ENCODE measurements around the gene RBM33.

RBM33 gene

DNA sequence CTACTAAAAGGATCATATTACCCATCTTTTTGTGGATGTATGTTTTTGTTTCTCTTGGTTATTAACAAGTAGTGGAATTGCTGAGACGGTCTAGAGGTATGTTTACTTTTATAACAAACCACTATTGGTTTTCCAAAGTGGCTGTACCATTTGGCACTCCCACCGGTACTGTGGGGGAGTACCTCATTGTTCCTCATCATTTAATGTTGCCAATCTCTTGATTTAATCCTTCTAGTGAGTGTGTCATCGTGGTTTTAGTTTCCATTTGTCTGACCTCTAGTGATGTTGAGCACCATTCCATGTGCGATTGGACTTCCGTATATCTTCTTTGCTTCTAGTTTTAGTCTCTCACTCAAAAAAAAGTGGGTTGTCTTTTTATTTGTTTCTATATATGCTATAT is 50.4 kb downstream of the RBM33 start:
- POLR2A ChIA-PET, result no interaction called here
- TF ChIP-seq SP1 (IDR thresholded peaks at IDR 0.05), result no peak
- TF ChIP-seq TARDBP (IDR thresholded peaks at IDR 0.05), result no peak
- no peak for TF ChIP-seq ARNT (IDR thresholded peaks at IDR 0.05)
- no peak for TF ChIP-seq FOXA1 (IDR thresholded peaks at IDR 0.05)
- TF ChIP-seq, protein P1, sequence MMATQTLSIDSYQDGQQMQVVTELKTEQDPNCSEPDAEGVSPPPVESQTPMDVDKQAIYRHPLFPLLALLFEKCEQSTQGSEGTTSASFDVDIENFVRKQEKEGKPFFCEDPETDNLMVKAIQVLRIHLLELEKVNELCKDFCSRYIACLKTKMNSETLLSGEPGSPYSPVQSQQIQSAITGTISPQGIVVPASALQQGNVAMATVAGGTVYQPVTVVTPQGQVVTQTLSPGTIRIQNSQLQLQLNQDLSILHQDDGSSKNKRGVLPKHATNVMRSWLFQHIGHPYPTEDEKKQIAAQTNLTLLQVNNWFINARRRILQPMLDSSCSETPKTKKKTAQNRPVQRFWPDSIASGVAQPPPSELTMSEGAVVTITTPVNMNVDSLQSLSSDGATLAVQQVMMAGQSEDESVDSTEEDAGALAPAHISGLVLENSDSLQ (IDR thresholded peaks at IDR 0.05), result no peak
- no peak for TF ChIP-seq FOXK2 (IDR thresholded peaks at IDR 0.05)
- TF ChIP-seq HDGF (IDR thresholded peaks at IDR 0.05; ENCODE audit: borderline replicate concordance), result no peak
- DNase-seq (ENCODE audit: extremely low spot score), result no peak
- CTCF ChIA-PET, result no interaction called here

DNA sequence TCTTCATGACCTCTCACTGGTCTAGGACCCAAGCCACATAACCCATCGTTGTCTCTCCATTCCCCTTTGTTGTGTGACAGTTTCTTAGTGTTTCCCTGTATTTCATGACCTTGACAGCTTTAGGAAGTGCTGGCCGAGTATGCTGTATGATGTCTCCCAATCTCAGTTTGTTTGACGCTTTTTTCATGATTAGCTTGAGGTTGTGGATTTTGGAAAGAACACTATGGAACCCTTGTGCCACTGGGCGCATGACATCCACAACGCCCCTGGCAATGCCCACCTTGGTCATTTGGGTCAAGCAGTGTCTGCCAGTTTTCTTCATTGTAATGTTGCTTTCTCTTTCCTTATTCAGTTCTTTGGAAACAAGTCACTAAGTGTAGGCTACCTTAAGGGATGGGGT is 52.3 kb downstream of the RBM33 start:
- TF ChIP-seq FOXK2 (IDR thresholded peaks at IDR 0.05) (no peak), ARNT (IDR thresholded peaks at IDR 0.05) (no peak), ELF4 (IDR thresholded peaks at IDR 0.05) (no peak), FOXM1 (IDR thresholded peaks at IDR 0.05; ENCODE audit: borderline replicate concordance) (no peak), SUZ12 (IDR thresholded peaks at IDR 0.05) (no peak), SP1 (IDR thresholded peaks at IDR 0.05) (no peak)
- ChIA-PET POLR2A (no interaction called here), CTCF (no interaction called here)

DNA sequence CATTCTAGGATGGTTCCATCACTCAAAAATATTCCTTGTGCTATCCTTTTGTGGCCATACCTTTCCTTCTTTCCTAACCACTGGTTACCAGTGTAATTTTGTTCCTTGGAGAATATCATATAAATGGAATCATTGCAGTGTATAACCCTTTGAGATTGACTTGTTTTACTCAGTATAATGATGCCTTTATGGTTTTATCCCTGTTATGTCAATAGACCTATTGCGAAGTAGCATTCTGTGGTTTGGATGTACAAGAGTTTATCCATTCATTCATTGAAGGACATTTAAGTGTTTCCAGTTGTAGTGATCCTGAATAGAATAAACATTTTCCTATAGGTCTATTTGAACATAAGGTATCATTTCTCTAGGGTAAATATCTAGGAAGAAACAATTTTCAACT is 54.2 kb downstream of the RBM33 start:
- TF ChIP-seq NFRKB (IDR thresholded peaks at IDR 0.05), result no peak
- no peak for TF ChIP-seq CTBP1 (IDR thresholded peaks at IDR 0.05; ENCODE audit: borderline replicate concordance)
- TF ChIP-seq ARNT (IDR thresholded peaks at IDR 0.05), result no peak
- TF ChIP-seq TARDBP (IDR thresholded peaks at IDR 0.05), result no peak
- TF ChIP-seq, protein P1 (IDR thresholded peaks at IDR 0.05), result no peak
- TF ChIP-seq FOXK2 (IDR thresholded peaks at IDR 0.05), result no peak
- TF ChIP-seq HDGF (IDR thresholded peaks at IDR 0.05; ENCODE audit: borderline replicate concordance), result no peak
- TF ChIP-seq SP1 (IDR thresholded peaks at IDR 0.05), result no peak
- ChIA-PET CTCF (no interaction called here), POLR2A (interaction anchor here (0.6 kb wide), 1 partner anchor 69 kb away, joined by 3 read pairs; no protein-coding TSS in a partner anchor)
- no peak for DNase-seq (ENCODE audit: extremely low spot score)

More for the DNA sequence above, 52.3 kb downstream of the RBM33 start:
- no peak for DNase-seq (ENCODE audit: extremely low spot score)

DNA sequence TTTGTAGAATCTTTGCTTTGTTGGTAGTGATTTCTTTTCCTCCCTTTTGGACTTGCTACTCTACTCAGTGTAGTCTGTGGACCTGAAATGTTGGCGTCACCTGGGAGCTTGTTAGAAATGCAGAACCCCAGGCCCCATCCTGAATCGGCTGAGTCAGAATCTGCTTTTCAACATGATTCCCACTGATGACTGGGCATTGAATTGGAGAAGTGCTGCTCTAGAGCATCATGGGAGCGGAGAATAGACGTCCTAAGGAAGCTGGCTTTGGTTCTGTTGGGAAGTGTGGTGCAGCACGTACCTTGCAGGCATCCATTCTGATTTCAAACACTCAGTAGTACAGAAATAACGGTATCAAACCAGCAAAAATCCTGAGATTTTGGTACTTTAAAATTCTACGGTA is 54.7 kb downstream of the RBM33 start:
- no peak for DNase-seq (ENCODE audit: extremely low spot score)
- CTCF ChIA-PET, result no interaction called here
- POLR2A ChIA-PET, result no interaction called here
- TF ChIP-seq ARNT (IDR thresholded peaks at IDR 0.05), result no peak
- no peak for TF ChIP-seq SUZ12 (IDR thresholded peaks at IDR 0.05)
- no peak for TF ChIP-seq SP1 (IDR thresholded peaks at IDR 0.05)
- no peak for TF ChIP-seq BHLHE40 (IDR thresholded peaks at IDR 0.05; ENCODE audit: borderline replicate concordance)
- TF ChIP-seq ELF4 (IDR thresholded peaks at IDR 0.05), result no peak
- TF ChIP-seq, protein P1 (IDR thresholded peaks at IDR 0.05), result no peak
- TF ChIP-seq FOXA1 (IDR thresholded peaks at IDR 0.05), result no peak
- TF ChIP-seq FOXM1 (IDR thresholded peaks at IDR 0.05; ENCODE audit: borderline replicate concordance), result no peak
- TF ChIP-seq CTBP1 (IDR thresholded peaks at IDR 0.05; ENCODE audit: borderline replicate concordance), result no peak
- no peak for TF ChIP-seq TARDBP (IDR thresholded peaks at IDR 0.05)
- no peak for TF ChIP-seq FOXK2 (IDR thresholded peaks at IDR 0.05)
- TF ChIP-seq LEF1 (IDR thresholded peaks at IDR 0.05; ENCODE audit: borderline replicate concordance), result no peak
- TF ChIP-seq NFRKB (IDR thresholded peaks at IDR 0.05), result no peak
- TF ChIP-seq HDGF (IDR thresholded peaks at IDR 0.05; ENCODE audit: borderline replicate concordance), result no peak

DNA sequence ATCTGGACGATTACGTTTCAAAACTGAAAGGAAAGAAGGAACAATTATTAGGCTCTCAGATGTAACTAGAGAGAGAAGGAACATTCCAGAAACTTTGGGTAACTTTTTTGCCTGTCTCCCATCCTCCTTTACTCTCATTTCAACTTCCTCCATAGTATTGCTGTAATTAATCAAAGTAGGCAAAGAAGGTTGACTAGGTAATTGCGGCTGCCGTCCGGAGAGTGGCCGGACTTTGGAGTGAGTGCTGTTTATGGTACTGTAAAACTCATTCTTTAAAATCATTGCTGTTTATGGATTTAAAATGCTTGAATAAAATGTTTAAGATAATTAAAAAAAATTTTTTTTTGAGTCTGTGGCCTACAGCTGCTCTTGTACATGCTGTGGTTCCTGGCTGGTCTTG is 56.4 kb downstream of the RBM33 start:
- DNase-seq (ENCODE audit: extremely low spot score), result no peak
- ChIA-PET CTCF (no interaction called here), POLR2A (no interaction called here)
- TF ChIP-seq SP1 (IDR thresholded peaks at IDR 0.05) (no peak), CTBP1 (IDR thresholded peaks at IDR 0.05; ENCODE audit: borderline replicate concordance) (no peak), LEF1 (IDR thresholded peaks at IDR 0.05; ENCODE audit: borderline replicate concordance) (no peak), TARDBP (IDR thresholded peaks at IDR 0.05) (no peak), FOXK2 (IDR thresholded peaks at IDR 0.05) (no peak), SUZ12 (IDR thresholded peaks at IDR 0.05) (no peak), FOXA1 (IDR thresholded peaks at IDR 0.05) (no peak), HDGF (IDR thresholded peaks at IDR 0.05; ENCODE audit: borderline replicate concordance) (no peak), ELF4 (IDR thresholded peaks at IDR 0.05) (no peak), FOXM1 (IDR thresholded peaks at IDR 0.05; ENCODE audit: borderline replicate concordance) (no peak)
- TF ChIP-seq, protein P1 (IDR thresholded peaks at IDR 0.05), result no peak

DNA sequence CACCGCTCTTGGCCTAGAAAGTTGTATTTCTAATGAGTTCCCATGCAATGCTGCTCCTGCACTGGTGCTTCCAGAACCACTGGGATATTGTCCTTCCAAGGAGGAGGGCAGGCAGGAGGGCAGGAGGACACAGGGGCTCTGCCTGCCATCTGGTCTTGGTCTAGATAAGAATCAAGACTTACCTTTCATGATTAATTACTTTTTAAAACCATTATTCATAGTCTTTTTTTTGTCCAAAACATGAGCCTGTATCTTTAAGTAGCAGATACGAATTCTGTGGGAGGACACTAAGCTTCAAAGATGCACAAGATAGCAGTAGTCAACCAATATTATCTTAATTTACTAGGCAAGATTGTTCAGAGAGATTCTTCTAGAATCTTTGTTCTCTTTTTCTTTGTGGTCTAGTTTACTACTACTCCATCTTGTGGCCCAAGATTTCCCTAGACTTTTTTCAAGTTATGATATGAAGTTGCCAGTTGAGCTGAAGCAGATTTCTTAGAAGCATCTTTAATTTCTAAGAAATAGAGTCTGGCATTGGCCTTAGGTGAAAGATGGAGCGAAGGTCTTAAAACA is 57.6 kb downstream of the RBM33 start:
- TF ChIP-seq ARNT (IDR thresholded peaks at IDR 0.05), result no peak
- DNase-seq (ENCODE audit: extremely low spot score), result no peak
- ChIA-PET CTCF (no interaction called here), POLR2A (no interaction called here)

DNA sequence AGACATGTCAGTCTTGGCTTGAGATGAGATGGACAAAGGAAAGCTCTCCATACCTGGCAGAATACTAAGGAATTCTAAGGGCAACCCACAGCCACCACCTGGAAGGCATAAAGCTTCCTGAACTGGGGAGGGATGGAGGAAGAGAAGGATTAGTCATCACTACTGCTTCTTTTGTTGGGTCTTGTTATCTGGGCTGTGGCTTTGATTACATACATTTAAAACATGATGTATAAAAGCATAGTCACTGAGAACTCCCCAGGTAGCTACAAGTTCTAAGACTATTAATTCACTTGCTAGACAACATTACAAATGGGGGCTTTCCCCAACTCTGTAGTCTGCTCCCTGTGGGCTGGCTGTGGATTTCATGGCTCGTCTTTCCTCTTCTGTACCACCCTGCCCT is 58.2 kb downstream of the RBM33 start:
- CTCF ChIA-PET, result no interaction called here
- no peak for TF ChIP-seq FOXA1 (IDR thresholded peaks at IDR 0.05)
- no peak for TF ChIP-seq ELF4 (IDR thresholded peaks at IDR 0.05)
- POLR2A ChIA-PET, result no interaction called here
- DNase-seq (ENCODE audit: extremely low spot score), result no peak
